Activated CD8-positive, alpha-beta memory T cell treated with anti-CD3 and anti-CD28 coated beads for 4 hours (primary cell): ENCODE data around the gene ATOH8.

Source experiments
- DNase-seq, 2 donors: peaks; one replicate each; pipeline ENCODE4 v3.0.0-alpha.2; 2020; ENCODE audit warnings: low read depth in 2 of 2

ATOH8 gene

GRCh38 chr2:85786865-85787264 is 33.1 kb downstream of the ATOH8 start:
- no peak for DNase-seq

- DNase-seq: no peak
Measured at GRCh38 chr2:85787282-85787980, 33.6 kb downstream of the ATOH8 start.

GRCh38 chr2:85787981-85788340 is 34.2 kb downstream of the ATOH8 start:
- no peak for DNase-seq

GRCh38 chr2:85788603-85789002 is 34.8 kb downstream of the ATOH8 start:
- DNase-seq: no peak

GRCh38 chr2:85789271-85789670 is 35.5 kb downstream of the ATOH8 start:
- DNase-seq: no peak

GRCh38 chr2:85790032-85790431 is 36.2 kb downstream of the ATOH8 start:
- DNase-seq: no peak

- DNase-seq: no peak
Measured at GRCh38 chr2:85790499-85791188, 36.9 kb downstream of the ATOH8 start.

- DNase-seq: no peak
Measured at GRCh38 chr2:85791704-85792565, 38.1 kb downstream of the ATOH8 start.

- no peak for DNase-seq
Measured at GRCh38 chr2:85792783-85793441, 39.1 kb downstream of the ATOH8 start.

GRCh38 chr2:85793584-85793983 is 39.8 kb downstream of the ATOH8 start:
- no peak for DNase-seq

- no peak for DNase-seq
Measured at GRCh38 chr2:85794038-85794441, 40.2 kb downstream of the ATOH8 start.

GRCh38 chr2:85794491-85795121 is 40.8 kb downstream of the ATOH8 start:
- DNase-seq: no peak

- no peak for DNase-seq
Measured at GRCh38 chr2:85795331-85796045, 41.7 kb downstream of the ATOH8 start.

- no peak for DNase-seq
Measured at GRCh38 chr2:85796046-85796340, 42.2 kb downstream of the ATOH8 start.

GRCh38 chr2:85796341-85797262 is 42.8 kb downstream of the ATOH8 start:
- no peak for DNase-seq

- no peak for DNase-seq
Measured at GRCh38 chr2:85797263-85797660, 43.5 kb downstream of the ATOH8 start.

GRCh38 chr2:85797921-85798320 is 44.1 kb downstream of the ATOH8 start:
- DNase-seq: no peak

GRCh38 chr2:85799215-85799956 is 45.6 kb downstream of the ATOH8 start:
- DNase-seq: no peak

- DNase-seq: no peak
Measured at GRCh38 chr2:85800586-85800985, 46.8 kb downstream of the ATOH8 start.
